Aorta (tissue), 5 donors: ENCODE measurements around the gene DYRK2. TPM values are rescaled to one million over a fixed set of nuclear protein-coding genes. Genes with fewer than 3 reads are reported as not detected.

ENCODE experiments used
- ATAC-seq: fragments of 200-7000 bp; cut with Tn5 transposase; one replicate; pipeline ENCODE4 v1.9.1; 2022; ENCODE audit warnings: moderate library complexity; ENCODE audit not compliant: low FRiP score
- DNase-seq, 2 donors: peaks; one replicate each; pipeline ENCODE4 v3.0.0-alpha.2; 2020
- H3K27ac ChIP-seq, 2 donors: one replicate each; pipeline ENCODE4 v1.5.1; 2013; ENCODE audit warnings: low read length in 2 of 2, mild to moderate bottlenecking in 2 of 2, moderate library complexity in 2 of 2, control low read depth in 1 of 2, inconsistent platforms in 1 of 2, low read depth in 1 of 2
- H3K27me3 ChIP-seq, 2 donors: one replicate each; pipeline ENCODE4 v1.6.1; 2013; ENCODE audit warnings: control low read depth in 1 of 2, low read length in 1 of 2, mild to moderate bottlenecking in 1 of 2, moderate library complexity in 1 of 2; ENCODE audit not compliant: insufficient read depth in 2 of 2, control insufficient read depth in 1 of 2
- H3K36me3 ChIP-seq, 2 donors: one replicate each; pipeline ENCODE4 v1.6.1; 2013; ENCODE audit warnings: control low read depth in 1 of 2, low read length in 1 of 2, mild to moderate bottlenecking in 1 of 2; ENCODE audit not compliant: insufficient read depth in 2 of 2, control insufficient read depth in 1 of 2
- H3K4me1 ChIP-seq, 2 donors: one replicate each; pipeline ENCODE4 v1.6.1; 2013; ENCODE audit warnings: low read length in 2 of 2, control low read depth in 1 of 2, mild to moderate bottlenecking in 1 of 2, moderate library complexity in 1 of 2; ENCODE audit not compliant: insufficient read depth in 2 of 2, control insufficient read depth in 1 of 2
- H3K4me3 ChIP-seq, 2 donors: one replicate each; pipeline ENCODE4 v1.5.1; 2013; ENCODE audit warnings: low read length in 2 of 2, control low read depth in 1 of 2, mild to moderate bottlenecking in 1 of 2
- H3K9me3 ChIP-seq: one replicate; pipeline ENCODE4 v1.6.1; 2013; ENCODE audit warnings: mild to moderate bottlenecking, low read length; ENCODE audit not compliant: control insufficient read depth
- WGBS, 2 donors: extraction: QIAGEN DNeasy Blood & Tissue Kit; methylation state at CpG; one replicate each; pipeline ENCODE4 v1.1.7; 2013; 5-methylcytosine and 5-hydroxymethylcytosine counted together
- intact Hi-C, 2 donors: fragments of 100-400 bp; cut with DNase I; formaldehyde crosslinking; loops; one replicate each; pipeline versions ENCODE4 v1.14.2 to v1.15.0; 2022
- polyA plus RNA-seq, 2 donors: library from polyadenylated mRNA; stranded (reverse); fragments of 200-250 nt; gene quantifications; one replicate each; pipeline ENCODE4 v1.2.3, GENCODE V29; 2013
- total RNA-seq, 2 donors: library from RNA; stranded (reverse); fragmentation: NEBNext Ultra II Directional; extraction: Animal tissue kit (Norgen Biotek cat#: 25700); gene quantifications; one replicate each; pipeline ENCODE4 v1.2.1, GENCODE V29; 2021
- donor health status: healthy with polysubstance abuse.
- donor health status: Bipolar disorder and iron deficiency.
- donor health status: DM: no; HTN: no; CAD: no.
- donor health status: DM: no; HTN: no; CAD: no.
- donor health status: DM: yes; HTN: yes; CAD: no.

Gene DYRK2
- total and polyA plus RNA-seq, 4 donors: 6.4 to 42.5 (median 17.3) TPM

GRCh38 chr12:67647799-67648520 is 585 bp upstream of the DYRK2 start:
- WGBS, 2 donors: 8 to 9% methylated on average over 40 to 41 of the region's 41 CpGs
- Histone ChIP-seq H3K4me1 (no peaks in the 10 kb centered on the region), H3K27ac (peak overlapping the region in 1 of 2 donors; percentile 9), H3K9me3 (no peaks in the 10 kb centered on the region), H3K4me3 (peak overlapping the region; percentile 89 to 98), H3K27me3 (no peaks in the 10 kb centered on the region), H3K36me3 (no peaks in the 10 kb centered on the region)
- DNase-seq (peak; percentile 87 to 89), ATAC-seq (peak; percentile 68)
- intact Hi-C loops: loop anchor here in 1 of 2 donors (5.0 to 10.0 kb wide), 6 partner anchors 133 to 383 kb away; partner anchors contain the start of gene CAND1

- intact Hi-C loops: loop anchor here in 1 of 2 donors (5.0 to 10.0 kb wide), 6 partner anchors 134 to 384 kb away; partner anchors contain the start of gene CAND1
- Histone ChIP-seq H3K4me1 (no peaks in the 10 kb centered on the region), H3K9me3 (no peaks in the 10 kb centered on the region), H3K4me3 (peak overlapping the region; percentile 89 to 98), H3K36me3 (no peaks in the 10 kb centered on the region), H3K27me3 (no peaks in the 10 kb centered on the region), H3K27ac (peak overlapping the region; percentile 69 to 93)
- WGBS, 2 donors: 1% methylated on average over 11 to 41 of the region's 41 CpGs
- peak; percentile 52 for ATAC-seq
- DNase-seq: no peak
Observed at GRCh38 chr12:67649261-67649569, 670 bp downstream of the DYRK2 start.

GRCh38 chr12:67649570-67650387 is 1.2 kb downstream of the DYRK2 start:
- Histone ChIP-seq H3K27ac (peak overlapping the region; percentile 69 to 93), H3K36me3 (no peaks in the 10 kb centered on the region), H3K27me3 (no peaks in the 10 kb centered on the region), H3K4me1 (no peaks in the 10 kb centered on the region), H3K4me3 (peak overlapping the region; percentile 89 to 98), H3K9me3 (no peaks in the 10 kb centered on the region)
- DNase-seq (peak; percentile 66 to 80), ATAC-seq (peak; percentile 53)
- intact Hi-C loops: loop anchor here (5.0 to 10.0 kb wide), 8 partner anchors 135 to 385 kb away; partner anchors contain the start of gene CAND1 (in 1 of the 2)
- WGBS, 2 donors: 0 to 1% methylated on average over 52 to 65 of the region's 65 CpGs

- intact Hi-C loops: loop anchor here in 1 of 2 donors (5.0 to 10.0 kb wide), 3 partner anchors 174 to 378 kb away; no protein-coding TSS in a partner anchor
- Histone ChIP-seq H3K9me3 (no peaks in the 10 kb centered on the region), H3K36me3 (no peaks in the 10 kb centered on the region), H3K27me3 (no peaks in the 10 kb centered on the region), H3K27ac (peak overlapping the region in 1 of 2 donors; percentile 42), H3K4me3 (peak overlapping the region; percentile 89 to 98), H3K4me1 (no peaks in the 10 kb centered on the region)
- ATAC-seq (no peak), DNase-seq (peak in 1 of 2 donors; percentile 65)
- 4% methylated on average over 11 of the region's 11 CpGs for WGBS, 2 donors
Observed at GRCh38 chr12:67650388-67651131, 2.0 kb downstream of the DYRK2 start.

- 21 to 22% methylated on average over 5 of the region's 5 CpGs for WGBS, 2 donors
- no peak overlapping the region for H3K27ac ChIP-seq
- DNase-seq: no peak
- intact Hi-C loops: loop anchor here in 1 of 2 donors (5.0 to 10.0 kb wide), 3 partner anchors 174 to 379 kb away; no protein-coding TSS in a partner anchor
- H3K4me3 ChIP-seq: peak overlapping the region; percentile 89 to 98
- peaks cover 0 to 3% of the 10 kb centered on the region in 2 donors for H3K4me1 ChIP-seq
- no peak for ATAC-seq
- H3K27me3 ChIP-seq: no peaks in the 10 kb centered on the region
- H3K9me3 ChIP-seq: no peaks in the 10 kb centered on the region
- no peaks in the 10 kb centered on the region for H3K36me3 ChIP-seq
Observed at GRCh38 chr12:67651132-67651695, 2.7 kb downstream of the DYRK2 start.

GRCh38 chr12:67655829-67656228 is 7.3 kb downstream of the DYRK2 start:
- intact Hi-C loops: loop anchor here in 1 of 2 donors (10.0 kb wide), 2 partner anchors 169 to 279 kb away; no protein-coding TSS in a partner anchor
- H3K4me3 ChIP-seq: no peak overlapping the region
- H3K4me1 ChIP-seq: peaks cover 4 to 6% of the 10 kb centered on the region in 2 donors
- no peaks in the 10 kb centered on the region for H3K27me3 ChIP-seq
- H3K36me3 ChIP-seq: peaks cover 0 to 6% of the 10 kb centered on the region in 2 donors
- no peaks in the 10 kb centered on the region for H3K9me3 ChIP-seq
- H3K27ac ChIP-seq: no peak overlapping the region
- ATAC-seq (no peak), DNase-seq (no peak)

GRCh38 chr12:67656251-67656650 is 7.7 kb downstream of the DYRK2 start:
- Histone ChIP-seq H3K4me1 (peaks cover 4 to 6% of the 10 kb centered on the region in 2 donors), H3K27ac (no peak overlapping the region), H3K27me3 (no peaks in the 10 kb centered on the region), H3K36me3 (peaks cover 0 to 6% of the 10 kb centered on the region in 2 donors), H3K4me3 (no peak overlapping the region), H3K9me3 (no peaks in the 10 kb centered on the region)
- intact Hi-C loops: loop anchor here in 1 of 2 donors (10.0 kb wide), 2 partner anchors 169 to 279 kb away; no protein-coding TSS in a partner anchor
- 38% methylated on average over 2 of the region's 2 CpGs for WGBS, 2 donors
- no peak for DNase-seq
- ATAC-seq: no peak

- Histone ChIP-seq H3K36me3 (peaks cover 0 to 7% of the 10 kb centered on the region in 2 donors), H3K27me3 (no peaks in the 10 kb centered on the region)
- ATAC-seq: no peak
Observed at GRCh38 chr12:67658486-67658885, 9.9 kb downstream of the DYRK2 start.

More at GRCh38 chr12:67658486-67658885, 9.9 kb downstream of the DYRK2 start:
- Histone ChIP-seq H3K9me3 (no peaks in the 10 kb centered on the region), H3K27ac (no peak overlapping the region), H3K4me3 (no peak overlapping the region), H3K4me1 (peaks cover 6 to 10% of the 10 kb centered on the region in 2 donors)
- DNase-seq: no peak
- intact Hi-C loops: loop anchor here in 1 of 2 donors (10.0 kb wide), 2 partner anchors 166 to 276 kb away; no protein-coding TSS in a partner anchor
- 63 to 65% methylated on average over 8 of the region's 8 CpGs for WGBS, 2 donors
